Omental fat pad (tissue), 4 donors: ENCODE results near the gene EMP2. TPM values are rescaled to one million over a fixed set of nuclear protein-coding genes. Genes with fewer than 3 reads are reported as not detected.
A peak's percentile ranks its signal among the peaks of the same experiment; 100 is the strongest.

Experiments
- ATAC-seq: fragments of 150-250 bp; one replicate; pipeline ENCODE4 v1.9.1; 2016; ENCODE audit warnings: mild to moderate bottlenecking, moderate library complexity; ENCODE audit not compliant: low FRiP score
- DNase-seq: peaks from one replicate; pipeline ENCODE4 v3.0.0-alpha.2; 2019; ENCODE audit warnings: low spot score
- CTCF ChIP-seq, 3 donors: fragments of 450-650 bp; IDR thresholded peaks; one replicate each; pipeline ENCODE4 v1.5.1; 2016 to 2017; ENCODE audit warnings: antibody characterized with exemption in 3 of 3, mild to moderate bottlenecking in 3 of 3, moderate library complexity in 2 of 3
- total RNA-seq, 4 donors: library from RNA; depleted of rRNA; stranded (reverse); fragments of >200 nt; gene quantifications; one replicate each; pipeline ENCODE4 v1.1.0, GENCODE V29; 2016

Gene EMP2
- total RNA-seq, 4 donors from 2014 or later, result 36.7 to 80.4 (median 50.1) TPM

GRCh38 chr16:10521681-10522274 is 58.6 kb downstream of the EMP2 start:
- no peak for ATAC-seq
- peak in 1 of 3 donors; percentile 11 for TF ChIP-seq CTCF (IDR thresholded peaks at IDR 0.05)
- DNase-seq, result no peak

- no peak for ATAC-seq
- TF ChIP-seq CTCF (IDR thresholded peaks at IDR 0.05), result no peak
- DNase-seq, result no peak
These were observed 59.4 kb downstream of the EMP2 start for GRCh38 chr16:10520869-10521578.

- DNase-seq (no peak), ATAC-seq (no peak)
- no peak for TF ChIP-seq CTCF (IDR thresholded peaks at IDR 0.05)
These were observed 60.2 kb downstream of the EMP2 start for GRCh38 chr16:10519929-10520868.

GRCh38 chr16:10519297-10519696 is 61.1 kb downstream of the EMP2 start:
- DNase-seq (no peak), ATAC-seq (no peak)
- no peak for TF ChIP-seq CTCF (IDR thresholded peaks at IDR 0.05)

DNA sequence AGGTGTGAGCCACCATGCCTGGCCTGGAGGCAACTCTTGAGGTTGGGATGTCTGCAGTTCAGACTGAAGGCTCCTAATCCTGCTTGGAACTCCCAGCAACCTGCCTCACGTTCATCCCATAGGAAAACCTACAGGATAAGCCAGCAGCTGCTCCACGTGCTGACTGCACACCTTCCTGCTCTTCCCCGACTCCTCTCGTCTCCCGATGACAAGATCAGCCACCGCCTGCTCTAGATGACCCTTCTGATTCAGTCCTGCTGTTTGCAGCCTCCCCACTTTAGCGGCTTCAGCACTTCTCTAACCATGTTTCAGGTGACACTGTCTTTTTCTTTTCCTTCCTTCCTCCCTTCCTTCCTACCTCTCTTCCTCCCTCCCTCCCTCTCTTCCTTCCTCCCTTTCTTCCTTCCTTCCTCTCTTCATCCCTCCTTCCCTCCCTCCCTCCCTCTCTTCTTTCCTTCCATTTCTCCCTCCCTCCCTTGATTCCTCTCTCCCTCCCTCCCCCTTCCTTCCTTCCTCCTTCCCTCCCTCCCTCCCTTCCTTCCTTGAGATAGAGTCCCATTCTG is 61.8 kb downstream of the EMP2 start:
- DNase-seq (no peak), ATAC-seq (no peak)
- no peak for TF ChIP-seq CTCF (IDR thresholded peaks at IDR 0.05)

- DNase-seq (no peak), ATAC-seq (no peak)
- no peak for TF ChIP-seq CTCF (IDR thresholded peaks at IDR 0.05)
These were observed 62.5 kb downstream of the EMP2 start for GRCh38 chr16:10517868-10518267.
